Parathyroid adenoma (tissue), 2 donors: ENCODE results near the gene HNRNPM.
A peak's percentile ranks its signal among the peaks of the same experiment; 100 is the strongest.

ENCODE experiments used
- H2AFZ ChIP-seq: fragments of 300-600 bp; sonication (generic); one replicate; pipeline ENCODE4 v1.7.0; 2017; ENCODE audit warnings: antibody characterized with exemption, mild to moderate bottlenecking
- H3K27ac ChIP-seq: fragments of 300-600 bp; sonication (generic); one replicate; pipeline ENCODE4 v1.7.0; 2017
- H3K27me3 ChIP-seq: fragments of 300-600 bp; sonication (generic); one replicate; pipeline ENCODE4 v1.7.0; 2017; ENCODE audit warnings: low read length; ENCODE audit not compliant: control insufficient read depth, insufficient read depth
- H3K36me3 ChIP-seq: fragments of 300-600 bp; sonication (generic); one replicate; pipeline ENCODE4 v1.7.0; 2017; ENCODE audit warnings: low read length; ENCODE audit not compliant: control insufficient read depth, insufficient read depth
- H3K4me1 ChIP-seq: fragments of 300-600 bp; sonication (generic); one replicate; pipeline ENCODE4 v1.7.0; 2017; ENCODE audit warnings: control low read depth
- H3K4me2 ChIP-seq: fragments of 300-600 bp; sonication (generic); one replicate; pipeline ENCODE4 v1.7.0; 2017; ENCODE audit warnings: low read length
- H3K4me3 ChIP-seq: fragments of 300-600 bp; sonication (generic); one replicate; pipeline ENCODE4 v1.7.0; 2017; ENCODE audit warnings: low read depth, low read length
- H3K79me2 ChIP-seq: fragments of 300-600 bp; sonication (generic); one replicate; pipeline ENCODE4 v1.7.0; 2017; ENCODE audit warnings: control low read depth
- H3K9ac ChIP-seq: fragments of 300-600 bp; sonication (generic); one replicate; pipeline ENCODE4 v1.7.0; 2017; ENCODE audit warnings: mild to moderate bottlenecking
- H3K9me3 ChIP-seq: fragments of 300-600 bp; sonication (generic); one replicate; pipeline ENCODE4 v1.7.0; 2017; ENCODE audit warnings: low read length; ENCODE audit not compliant: control insufficient read depth
- CTCF ChIP-seq: fragments of 300-600 bp; sonication (generic); IDR thresholded peaks from one replicate; pipeline ENCODE4 v1.7.0; 2017; ENCODE audit warnings: antibody characterized with exemption, mild to moderate bottlenecking
- donor health status: primary hyperparathyroidism.

HNRNPM gene

GRCh38 chr19:8444677-8445487 lies at the start of gene HNRNPM:
Gene HNRNPM, plus strand, starts transcription at chr19:8444975. Its CDS starts 24 bp downstream, at chr19:8444999.
- Histone ChIP-seq H3K27me3 (no peaks in the 10 kb centered on the region), H3K4me3 (peak within 1 kb of the TSS; percentile 91), H3K79me2 (peaks cover 41% of the 10 kb centered on the region), H3K36me3 (no peaks in the 10 kb centered on the region), H3K4me1 (peaks cover 10% of the 10 kb centered on the region), H3K9ac (peak within 1 kb of the TSS; percentile 98), H3K27ac (peak within 1 kb of the TSS; percentile 96), H2AFZ (peak within 1 kb of the TSS; percentile 93), H3K9me3 (no peaks in the 10 kb centered on the region), H3K4me2 (peak within 1 kb of the TSS; percentile 79)
- TF ChIP-seq CTCF = no peak

GRCh38 chr19:8395621-8396082 lies 49.1 kb upstream of the HNRNPM start:
- H3K4me2 ChIP-seq = no peak overlapping the region
- no peaks in the 10 kb centered on the region for H3K9me3 ChIP-seq
- no peak overlapping the region for H3K9ac ChIP-seq
- no peaks in the 10 kb centered on the region for H3K36me3 ChIP-seq
- no peak overlapping the region for H2AFZ ChIP-seq
- H3K27me3 ChIP-seq = no peaks in the 10 kb centered on the region
- peaks cover 37% of the 10 kb centered on the region for H3K4me1 ChIP-seq
- no peak for TF ChIP-seq CTCF
- H3K79me2 ChIP-seq = peaks cover 44% of the 10 kb centered on the region
- H3K4me3 ChIP-seq = no peak overlapping the region
- peak overlapping the region; percentile 19 for H3K27ac ChIP-seq

- peak overlapping the region; percentile 16 for H3K27ac ChIP-seq
- H3K4me1 ChIP-seq = peaks cover 33% of the 10 kb centered on the region
These were observed 48.6 kb upstream of the HNRNPM start for GRCh38 chr19:8396185-8396562.

GRCh38 chr19:8396563-8397203 lies 48.1 kb upstream of the HNRNPM start:
- H3K9me3 ChIP-seq = no peaks in the 10 kb centered on the region
- H3K4me3 ChIP-seq = no peak overlapping the region
- H3K79me2 ChIP-seq = peaks cover 38% of the 10 kb centered on the region
- TF ChIP-seq CTCF = peak; percentile 66
- no peak overlapping the region for H3K9ac ChIP-seq
- H3K36me3 ChIP-seq = no peaks in the 10 kb centered on the region
- peaks cover 28% of the 10 kb centered on the region for H3K4me1 ChIP-seq
- H2AFZ ChIP-seq = no peak overlapping the region
- H3K27me3 ChIP-seq = no peaks in the 10 kb centered on the region
- H3K27ac ChIP-seq = peak overlapping the region; percentile 90
- H3K4me2 ChIP-seq = no peak overlapping the region

More at GRCh38 chr19:8396185-8396562, 48.6 kb upstream of the HNRNPM start:
- no peaks in the 10 kb centered on the region for H3K27me3 ChIP-seq
- H3K79me2 ChIP-seq = peaks cover 42% of the 10 kb centered on the region
- no peaks in the 10 kb centered on the region for H3K9me3 ChIP-seq
- no peak overlapping the region for H3K4me2 ChIP-seq
- H3K36me3 ChIP-seq = no peaks in the 10 kb centered on the region
- H3K4me3 ChIP-seq = no peak overlapping the region
- H3K9ac ChIP-seq = no peak overlapping the region
- H2AFZ ChIP-seq = no peak overlapping the region
- no peak for TF ChIP-seq CTCF
